ENCODE results near the gene RAD9B. TPM values are rescaled to one million over a fixed set of nuclear protein-coding genes. Genes with fewer than 3 reads are reported as not detected.
A peak's percentile ranks its signal among the peaks of the same experiment; 100 is the strongest.

Gene RAD9B
- total and polyA plus RNA-seq, 2 of the 13 experiments (the other 11 are each of a cell fraction or from before 2014, with no cell fraction given), result 0.05 to 0.38 TPM

DNA sequence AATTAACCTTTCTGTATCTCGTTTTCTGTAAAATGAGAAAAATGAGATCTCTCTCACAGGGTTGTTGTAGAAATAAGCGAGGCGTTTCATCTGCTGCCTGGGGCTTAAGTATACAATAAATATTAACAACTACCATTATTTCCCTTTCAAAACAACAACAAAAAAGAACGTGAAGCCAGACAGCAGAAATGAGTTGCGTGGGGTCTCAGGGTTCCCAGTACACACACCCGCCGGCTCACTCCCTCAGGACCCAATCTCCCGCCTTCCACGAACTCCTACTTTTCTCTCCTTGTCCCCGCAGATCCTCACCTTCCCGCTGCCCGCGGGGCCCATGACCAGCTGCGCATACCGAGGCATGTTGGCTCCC, 34.3 kb upstream of the RAD9B start (continued):
- TF ChIP-seq, protein P1, sequence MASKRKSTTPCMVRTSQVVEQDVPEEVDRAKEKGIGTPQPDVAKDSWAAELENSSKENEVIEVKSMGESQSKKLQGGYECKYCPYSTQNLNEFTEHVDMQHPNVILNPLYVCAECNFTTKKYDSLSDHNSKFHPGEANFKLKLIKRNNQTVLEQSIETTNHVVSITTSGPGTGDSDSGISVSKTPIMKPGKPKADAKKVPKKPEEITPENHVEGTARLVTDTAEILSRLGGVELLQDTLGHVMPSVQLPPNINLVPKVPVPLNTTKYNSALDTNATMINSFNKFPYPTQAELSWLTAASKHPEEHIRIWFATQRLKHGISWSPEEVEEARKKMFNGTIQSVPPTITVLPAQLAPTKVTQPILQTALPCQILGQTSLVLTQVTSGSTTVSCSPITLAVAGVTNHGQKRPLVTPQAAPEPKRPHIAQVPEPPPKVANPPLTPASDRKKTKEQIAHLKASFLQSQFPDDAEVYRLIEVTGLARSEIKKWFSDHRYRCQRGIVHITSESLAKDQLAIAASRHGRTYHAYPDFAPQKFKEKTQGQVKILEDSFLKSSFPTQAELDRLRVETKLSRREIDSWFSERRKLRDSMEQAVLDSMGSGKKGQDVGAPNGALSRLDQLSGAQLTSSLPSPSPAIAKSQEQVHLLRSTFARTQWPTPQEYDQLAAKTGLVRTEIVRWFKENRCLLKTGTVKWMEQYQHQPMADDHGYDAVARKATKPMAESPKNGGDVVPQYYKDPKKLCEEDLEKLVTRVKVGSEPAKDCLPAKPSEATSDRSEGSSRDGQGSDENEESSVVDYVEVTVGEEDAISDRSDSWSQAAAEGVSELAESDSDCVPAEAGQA (IDR thresholded peaks at IDR 0.05; ENCODE audit: low read depth), result no peak
- TF ChIP-seq, protein P1 (CRISPR knock-in tag; IDR thresholded peaks at IDR 0.05; ENCODE audit: borderline replicate concordance), result no peak
- TF ChIP-seq AGO1 (IDR thresholded peaks at IDR 0.05; ENCODE audit: low read depth, low read length, poor library complexity, severe bottlenecking) (no peak), NFE2 (CRISPR knock-in tag; IDR thresholded peaks at IDR 0.05) (no peak), ZNF264 (CRISPR knock-in tag; IDR thresholded peaks at IDR 0.05) (no peak), ZNF335 (CRISPR knock-in tag; IDR thresholded peaks at IDR 0.05) (no peak), PHF20 (CRISPR knock-in tag; IDR thresholded peaks at IDR 0.05) (no peak), ZNF558 (CRISPR knock-in tag; IDR thresholded peaks at IDR 0.05; ENCODE audit: borderline replicate concordance) (no peak), ZBTB3 (CRISPR knock-in tag; IDR thresholded peaks at IDR 0.05; ENCODE audit: borderline replicate concordance, low read depth) (0 out of 2 replicates have a peak, but pooled peaks have one; percentile 8), POLR2A (IDR thresholded peaks at IDR 0.05; ENCODE audit: insufficient read depth in 1 of 2, low read depth in 2 of 2, low read length in 2 of 2) (peak in 1 of 2 experiments; percentile 91; a peak in 1 of 4 replicates), ZNF253 (CRISPR knock-in tag; IDR thresholded peaks at IDR 0.05; ENCODE audit: borderline replicate concordance) (no peak)
- TF ChIP-seq, protein P2, sequence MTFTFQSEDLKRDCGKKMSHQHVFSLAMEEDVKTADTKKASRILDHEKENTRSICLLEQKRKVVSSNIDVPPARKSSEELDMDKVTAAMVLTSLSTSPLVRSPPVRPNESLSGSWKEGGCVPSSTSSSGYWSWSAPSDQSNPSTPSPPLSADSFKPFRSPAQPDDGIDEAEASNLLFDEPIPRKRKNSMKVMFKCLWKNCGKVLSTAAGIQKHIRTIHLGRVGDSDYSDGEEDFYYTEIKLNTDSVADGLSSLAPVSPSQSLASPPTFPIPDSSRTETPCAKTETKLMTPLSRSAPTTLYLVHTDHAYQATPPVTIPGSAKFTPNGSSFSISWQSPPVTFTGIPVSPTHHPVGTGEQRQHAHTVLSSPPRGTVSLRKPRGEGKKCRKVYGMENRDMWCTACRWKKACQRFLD (CRISPR knock-in tag; IDR thresholded peaks at IDR 0.05; ENCODE audit: borderline replicate concordance), result 0 out of 2 replicates have a peak, but pooled peaks have one; percentile 15
- TF ChIP-seq, protein P3, sequence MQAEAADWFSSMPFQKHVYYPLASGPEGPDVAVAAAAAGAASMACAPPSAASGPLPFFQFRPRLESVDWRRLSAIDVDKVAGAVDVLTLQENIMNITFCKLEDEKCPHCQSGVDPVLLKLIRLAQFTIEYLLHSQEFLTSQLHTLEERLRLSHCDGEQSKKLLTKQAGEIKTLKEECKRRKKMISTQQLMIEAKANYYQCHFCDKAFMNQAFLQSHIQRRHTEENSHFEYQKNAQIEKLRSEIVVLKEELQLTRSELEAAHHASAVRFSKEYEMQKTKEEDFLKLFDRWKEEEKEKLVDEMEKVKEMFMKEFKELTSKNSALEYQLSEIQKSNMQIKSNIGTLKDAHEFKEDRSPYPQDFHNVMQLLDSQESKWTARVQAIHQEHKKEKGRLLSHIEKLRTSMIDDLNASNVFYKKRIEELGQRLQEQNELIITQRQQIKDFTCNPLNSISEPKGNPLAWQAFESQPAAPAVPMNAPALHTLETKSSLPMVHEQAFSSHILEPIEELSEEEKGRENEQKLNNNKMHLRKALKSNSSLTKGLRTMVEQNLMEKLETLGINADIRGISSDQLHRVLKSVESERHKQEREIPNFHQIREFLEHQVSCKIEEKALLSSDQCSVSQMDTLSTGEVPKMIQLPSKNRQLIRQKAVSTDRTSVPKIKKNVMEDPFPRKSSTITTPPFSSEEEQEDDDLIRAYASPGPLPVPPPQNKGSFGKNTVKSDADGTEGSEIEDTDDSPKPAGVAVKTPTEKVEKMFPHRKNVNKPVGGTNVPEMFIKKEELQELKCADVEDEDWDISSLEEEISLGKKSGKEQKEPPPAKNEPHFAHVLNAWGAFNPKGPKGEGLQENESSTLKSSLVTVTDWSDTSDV (CRISPR knock-in tag; IDR thresholded peaks at IDR 0.05), result no peak
- TF ChIP-seq, protein P4, sequence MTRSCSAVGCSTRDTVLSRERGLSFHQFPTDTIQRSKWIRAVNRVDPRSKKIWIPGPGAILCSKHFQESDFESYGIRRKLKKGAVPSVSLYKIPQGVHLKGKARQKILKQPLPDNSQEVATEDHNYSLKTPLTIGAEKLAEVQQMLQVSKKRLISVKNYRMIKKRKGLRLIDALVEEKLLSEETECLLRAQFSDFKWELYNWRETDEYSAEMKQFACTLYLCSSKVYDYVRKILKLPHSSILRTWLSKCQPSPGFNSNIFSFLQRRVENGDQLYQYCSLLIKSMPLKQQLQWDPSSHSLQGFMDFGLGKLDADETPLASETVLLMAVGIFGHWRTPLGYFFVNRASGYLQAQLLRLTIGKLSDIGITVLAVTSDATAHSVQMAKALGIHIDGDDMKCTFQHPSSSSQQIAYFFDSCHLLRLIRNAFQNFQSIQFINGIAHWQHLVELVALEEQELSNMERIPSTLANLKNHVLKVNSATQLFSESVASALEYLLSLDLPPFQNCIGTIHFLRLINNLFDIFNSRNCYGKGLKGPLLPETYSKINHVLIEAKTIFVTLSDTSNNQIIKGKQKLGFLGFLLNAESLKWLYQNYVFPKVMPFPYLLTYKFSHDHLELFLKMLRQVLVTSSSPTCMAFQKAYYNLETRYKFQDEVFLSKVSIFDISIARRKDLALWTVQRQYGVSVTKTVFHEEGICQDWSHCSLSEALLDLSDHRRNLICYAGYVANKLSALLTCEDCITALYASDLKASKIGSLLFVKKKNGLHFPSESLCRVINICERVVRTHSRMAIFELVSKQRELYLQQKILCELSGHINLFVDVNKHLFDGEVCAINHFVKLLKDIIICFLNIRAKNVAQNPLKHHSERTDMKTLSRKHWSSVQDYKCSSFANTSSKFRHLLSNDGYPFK (CRISPR knock-in tag; IDR thresholded peaks at IDR 0.05; ENCODE audit: borderline replicate concordance), result peak; percentile 99; the same call in 1 of the 2 replicates

Measured in HepG2 (cell line).